OCI-LY3 (cell line): ENCODE results near the gene HDAC8.

Experiments
- CTCF ChIP-seq: fragments of 200-600, 300-600 bp; sonication (generic); IDR thresholded peaks from 2 replicates; pipeline ENCODE4 v1.5.1; 2014; ENCODE audit warnings: antibody characterized with exemption, low read length, low read depth
- EZH2phosphoT487 ChIP-seq: fragments of 200-600 bp; shearing (Covaris generic); IDR thresholded peaks from 2 replicates; pipeline ENCODE4 v1.6.1; 2018; ENCODE audit warnings: antibody characterized with exemption, mixed run types, low read depth

GRCh38 chrX:72366178-72366577 lies 206.5 kb downstream of the HDAC8 start:
- no peak for TF ChIP-seq CTCF
- TF ChIP-seq EZH2phosphoT487: no peak
